Esophagus squamous epithelium (tissue), 4 donors: ENCODE results near the gene ARAP3.

Source experiments
- CTCF ChIP-seq, 6 experiments: fragments of 450-650 bp in 4 of 6; fragments of 200-600 bp in 2 of 6; sonication (generic) in 2 of 6; IDR thresholded peaks; one replicate each; pipeline ENCODE4 v1.5.1; 2016 to 2019; ENCODE audit warnings: antibody characterized with exemption in 6 of 6, mild to moderate bottlenecking in 4 of 6, moderate library complexity in 4 of 6
- POLR2A ChIP-seq, 4 donors: fragments of 450-650 bp; IDR thresholded peaks; one replicate each; pipeline ENCODE4 v1.6.1; 2017; ENCODE audit warnings: antibody characterized with exemption in 4 of 4, mild to moderate bottlenecking in 4 of 4, moderate library complexity in 3 of 4

- no peak for TF ChIP-seq CTCF (IDR thresholded peaks at IDR 0.05)
- TF ChIP-seq POLR2A (IDR thresholded peaks at IDR 0.05), result no peak
Observed at GRCh38 chr5:141704782-141705297, 22.8 kb upstream of the ARAP3 start.
